GM18870 (cell line): ENCODE measurements around the gene CIAO2B.
"Not testable (repeated sequence)": the region's sequence is repeated elsewhere in the genome, so short reads cannot be mapped to it uniquely, and the experiment has no call there.

Source experiments
- ATAC-seq: cut with Tn5 transposase; IDR thresholded peaks from one replicate; pipeline ENCODE4 v1.9.1; 2021; ENCODE audit warnings: moderate library complexity; ENCODE audit not compliant: unreplicated experiment

Gene CIAO2B

GRCh38 chr16:66956154-66956457 is 21.9 kb upstream of the CIAO2B start:
- ATAC-seq: not testable (repeated sequence)

- ATAC-seq: not testable (repeated sequence)
Measured at GRCh38 chr16:66955363-66956153, 21.4 kb upstream of the CIAO2B start.

- no peak for ATAC-seq
Measured at GRCh38 chr16:66954097-66954659, 20.0 kb upstream of the CIAO2B start.

GRCh38 chr16:66953462-66954096 is 19.4 kb upstream of the CIAO2B start:
- no peak for ATAC-seq

GRCh38 chr16:66952430-66953110 is 18.4 kb upstream of the CIAO2B start:
- ATAC-seq: no peak

GRCh38 chr16:66950971-66951790 is 17.0 kb upstream of the CIAO2B start:
- ATAC-seq: no peak

GRCh38 chr16:66950437-66950836 is 16.2 kb upstream of the CIAO2B start:
- ATAC-seq: no peak

GRCh38 chr16:66949472-66949871 is 15.3 kb upstream of the CIAO2B start:
- ATAC-seq: no peak

- ATAC-seq: no peak
Measured at GRCh38 chr16:66948837-66949225, 14.6 kb upstream of the CIAO2B start.

- no peak for ATAC-seq
Measured at GRCh38 chr16:66948134-66948836, 14.1 kb upstream of the CIAO2B start.

- peak; percentile 59 for ATAC-seq
Measured at GRCh38 chr16:66947302-66948065, 13.3 kb upstream of the CIAO2B start.

GRCh38 chr16:66946974-66947301 is 12.7 kb upstream of the CIAO2B start:
- no peak for ATAC-seq

- no peak for ATAC-seq
Measured at GRCh38 chr16:66946541-66946940, 12.3 kb upstream of the CIAO2B start.

GRCh38 chr16:66945939-66946338 is 11.7 kb upstream of the CIAO2B start:
- no peak for ATAC-seq

- not testable (repeated sequence) for ATAC-seq
Measured at GRCh38 chr16:66944971-66945370, 10.8 kb upstream of the CIAO2B start.

- no peak for ATAC-seq
Measured at GRCh38 chr16:66944054-66944441, 9.8 kb upstream of the CIAO2B start.

GRCh38 chr16:66943426-66944053 is 9.3 kb upstream of the CIAO2B start:
- no peak for ATAC-seq

GRCh38 chr16:66942981-66943380 is 8.8 kb upstream of the CIAO2B start:
- ATAC-seq: no peak

GRCh38 chr16:66940236-66940635 is 6.0 kb upstream of the CIAO2B start:
- ATAC-seq: no peak
